ENCODE data around the gene PRCP.
"Not testable (repeated sequence)": the region's sequence is repeated elsewhere in the genome, so short reads cannot be mapped to it uniquely, and the experiment has no call there.

DNA sequence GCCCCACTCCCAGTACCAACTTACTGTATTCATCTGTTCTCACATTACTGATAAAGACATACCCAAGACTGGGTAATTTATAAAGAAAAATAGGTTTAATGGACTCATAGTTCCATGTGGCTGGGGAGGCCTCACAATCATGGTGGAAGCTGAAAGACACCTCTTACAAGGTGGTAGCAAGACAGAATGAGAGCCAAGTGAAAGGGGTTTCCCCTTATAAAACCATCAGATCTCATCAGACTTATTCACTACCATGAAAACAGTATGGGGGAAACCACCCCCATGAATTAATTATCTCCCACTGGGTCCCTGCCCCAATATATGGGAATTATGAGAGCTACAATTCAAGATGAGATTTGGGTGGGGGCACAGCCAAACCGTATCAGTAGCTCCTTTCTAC, 44.8 kb upstream of the PRCP start:
- not testable (repeated sequence) for TF ChIP-seq POLR2A (IDR thresholded peaks at IDR 0.05; ENCODE audit: low read length); GATA1 (IDR thresholded peaks at IDR 0.05; ENCODE audit: low read depth, low read length)
